Chondrocyte (in vitro differentiated cells): Measurements from ENCODE around the gene PTGES2. TPM values are rescaled to one million over a fixed set of nuclear protein-coding genes. Genes with fewer than 3 reads are reported as not detected.

Experiments
- DNase-seq: peaks from one replicate; pipeline ENCODE4 v3.0.0; 2021; ENCODE audit warnings: mixed read lengths, low spot score
- H3K27ac Mint-ChIP-seq: one replicate; pipeline ENCODE4 v1.8.0; 2021; ENCODE audit warnings: mild to moderate bottlenecking, moderate library complexity, mixed read lengths; ENCODE audit not compliant: unreplicated experiment
- H3K27me3 Mint-ChIP-seq: 2 replicates; pipeline ENCODE4 v1.8.0; 2021; ENCODE audit warnings: low read depth, mixed read lengths
- H3K36me3 Mint-ChIP-seq: 2 replicates; pipeline ENCODE4 v1.8.0; 2021; ENCODE audit warnings: low read depth, mixed read lengths
- H3K4me1 Mint-ChIP-seq: 2 replicates; pipeline ENCODE4 v1.8.0; 2021; ENCODE audit warnings: low read depth, mild to moderate bottlenecking, mixed read lengths
- H3K4me3 Mint-ChIP-seq: one replicate; pipeline ENCODE4 v1.8.0; 2021; ENCODE audit warnings: mild to moderate bottlenecking, moderate library complexity, mixed read lengths; ENCODE audit not compliant: unreplicated experiment
- H3K9me3 Mint-ChIP-seq: 2 replicates; pipeline ENCODE4 v1.8.0; 2021; ENCODE audit warnings: low read depth, mixed read lengths
- total RNA-seq: library from RNA; stranded (reverse); gene quantifications from 3 replicates; pipeline ENCODE4 v1.2.1, GENCODE V29; 2021
- TF ChIP-seq, protein P1 (sequence below): fragments of 200-600 bp; sonication (generic); IDR thresholded peaks from 2 replicates; pipeline ENCODE4 v1.5.0; 2021; ENCODE audit warnings: antibody characterized with exemption, mild to moderate bottlenecking, moderate library complexity

Gene PTGES2
- total RNA-seq, 1 donor from 2014 or later = 49.3 TPM

DNA sequence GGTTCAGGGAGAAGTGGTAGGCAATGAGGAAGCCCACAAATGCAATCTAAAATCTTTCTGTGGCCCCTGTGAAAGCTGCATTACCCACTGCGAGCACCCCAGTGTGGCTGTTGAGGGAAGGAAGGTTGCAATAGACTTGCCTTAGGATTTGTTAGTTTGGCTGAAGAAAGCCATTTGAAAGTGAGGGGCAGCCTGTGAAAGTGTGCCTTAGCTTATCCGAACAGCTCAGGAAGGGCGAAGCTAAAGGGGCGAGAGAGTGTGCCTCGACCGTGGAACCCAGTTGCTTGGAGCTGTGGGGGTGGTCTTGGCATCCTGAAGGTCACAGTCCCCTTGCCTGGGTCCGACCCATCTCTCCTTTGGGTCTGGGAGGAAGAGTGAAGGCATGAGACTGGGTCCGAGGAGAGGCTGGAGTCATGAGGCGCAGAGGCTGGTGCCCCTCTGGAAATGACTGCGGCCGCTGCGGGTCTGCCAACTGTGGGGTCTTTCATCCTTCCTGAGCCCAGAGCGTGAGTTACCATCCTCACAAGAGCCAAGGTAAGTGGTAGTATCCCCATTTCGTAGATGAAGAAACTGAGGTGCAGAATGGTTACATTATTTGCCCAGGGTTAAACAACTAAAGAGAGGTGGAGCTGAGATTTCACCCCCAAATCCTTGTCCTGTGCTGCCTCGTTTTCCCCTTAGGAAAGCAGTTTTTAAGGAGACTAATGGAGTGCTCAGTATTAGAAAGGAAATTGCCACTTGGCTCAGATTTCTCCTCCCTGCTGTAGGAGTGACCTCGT is 35.1 kb downstream of the PTGES2 start:
- TF ChIP-seq, protein P1, sequence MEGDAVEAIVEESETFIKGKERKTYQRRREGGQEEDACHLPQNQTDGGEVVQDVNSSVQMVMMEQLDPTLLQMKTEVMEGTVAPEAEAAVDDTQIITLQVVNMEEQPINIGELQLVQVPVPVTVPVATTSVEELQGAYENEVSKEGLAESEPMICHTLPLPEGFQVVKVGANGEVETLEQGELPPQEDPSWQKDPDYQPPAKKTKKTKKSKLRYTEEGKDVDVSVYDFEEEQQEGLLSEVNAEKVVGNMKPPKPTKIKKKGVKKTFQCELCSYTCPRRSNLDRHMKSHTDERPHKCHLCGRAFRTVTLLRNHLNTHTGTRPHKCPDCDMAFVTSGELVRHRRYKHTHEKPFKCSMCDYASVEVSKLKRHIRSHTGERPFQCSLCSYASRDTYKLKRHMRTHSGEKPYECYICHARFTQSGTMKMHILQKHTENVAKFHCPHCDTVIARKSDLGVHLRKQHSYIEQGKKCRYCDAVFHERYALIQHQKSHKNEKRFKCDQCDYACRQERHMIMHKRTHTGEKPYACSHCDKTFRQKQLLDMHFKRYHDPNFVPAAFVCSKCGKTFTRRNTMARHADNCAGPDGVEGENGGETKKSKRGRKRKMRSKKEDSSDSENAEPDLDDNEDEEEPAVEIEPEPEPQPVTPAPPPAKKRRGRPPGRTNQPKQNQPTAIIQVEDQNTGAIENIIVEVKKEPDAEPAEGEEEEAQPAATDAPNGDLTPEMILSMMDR = no peak
- DNase-seq = no peak
- Mint-ChIP-seq H3K36me3 (no peaks in the 10 kb centered on the region), H3K4me3 (no peak overlapping the region), H3K27me3 (no peaks in the 10 kb centered on the region), H3K4me1 (peaks cover 38% of the 10 kb centered on the region), H3K27ac (peak overlapping the region; percentile 99), H3K9me3 (no peaks in the 10 kb centered on the region)

DNA sequence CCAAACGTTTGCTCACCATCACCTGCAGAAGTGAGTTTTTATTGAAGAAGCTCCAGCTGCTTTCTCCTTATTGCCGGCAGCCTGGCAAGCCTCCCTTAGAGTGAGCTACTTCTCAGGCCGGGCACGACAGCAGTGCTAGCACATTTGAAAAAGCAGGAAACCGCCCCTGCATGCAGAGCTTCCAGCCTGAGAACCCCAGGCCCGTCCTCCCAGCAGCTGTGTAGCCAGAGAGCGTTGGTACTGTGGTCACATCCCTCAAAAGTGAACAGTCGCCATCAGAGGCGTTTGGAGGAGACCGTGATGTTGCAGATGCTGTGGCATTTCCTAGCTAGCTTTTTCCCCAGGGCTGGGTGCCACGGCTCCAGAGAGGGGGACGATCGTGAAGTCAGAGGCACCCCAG is 36.0 kb downstream of the PTGES2 start:
- Mint-ChIP-seq H3K9me3 (no peaks in the 10 kb centered on the region), H3K36me3 (no peaks in the 10 kb centered on the region), H3K27me3 (no peaks in the 10 kb centered on the region), H3K27ac (peak overlapping the region; percentile 71), H3K4me3 (peak overlapping the region; percentile 42), H3K4me1 (peaks cover 37% of the 10 kb centered on the region)
- DNase-seq = no peak
- TF ChIP-seq, protein P1 = no peak

DNA sequence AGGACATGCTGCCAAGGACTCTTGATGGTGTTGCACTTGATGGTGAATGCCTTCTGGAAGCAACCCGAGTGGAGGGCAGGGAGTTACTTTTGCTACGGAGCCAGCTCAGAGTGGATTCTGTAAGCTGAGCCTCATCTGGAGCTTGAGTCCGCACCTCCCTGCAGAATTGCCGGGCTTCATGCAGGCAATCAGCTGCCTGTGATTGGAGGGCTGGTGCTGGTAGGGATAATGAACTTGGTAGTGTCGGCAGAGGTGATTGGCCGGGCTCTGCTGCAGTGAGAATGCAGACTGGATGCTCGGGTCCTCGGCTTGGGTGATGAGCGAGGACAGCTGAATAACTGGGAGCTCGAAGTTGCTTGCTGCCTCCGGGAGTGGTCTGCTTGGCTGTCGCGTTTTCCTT is 36.4 kb downstream of the PTGES2 start:
- H3K27me3 Mint-ChIP-seq = no peaks in the 10 kb centered on the region
- peak overlapping the region; percentile 51 for H3K27ac Mint-ChIP-seq
- no peaks in the 10 kb centered on the region for H3K36me3 Mint-ChIP-seq
- H3K4me1 Mint-ChIP-seq = peaks cover 37% of the 10 kb centered on the region
- TF ChIP-seq, protein P1 = no peak
- H3K9me3 Mint-ChIP-seq = no peaks in the 10 kb centered on the region
- peak overlapping the region; percentile 4 for H3K4me3 Mint-ChIP-seq
- DNase-seq = no peak

DNA sequence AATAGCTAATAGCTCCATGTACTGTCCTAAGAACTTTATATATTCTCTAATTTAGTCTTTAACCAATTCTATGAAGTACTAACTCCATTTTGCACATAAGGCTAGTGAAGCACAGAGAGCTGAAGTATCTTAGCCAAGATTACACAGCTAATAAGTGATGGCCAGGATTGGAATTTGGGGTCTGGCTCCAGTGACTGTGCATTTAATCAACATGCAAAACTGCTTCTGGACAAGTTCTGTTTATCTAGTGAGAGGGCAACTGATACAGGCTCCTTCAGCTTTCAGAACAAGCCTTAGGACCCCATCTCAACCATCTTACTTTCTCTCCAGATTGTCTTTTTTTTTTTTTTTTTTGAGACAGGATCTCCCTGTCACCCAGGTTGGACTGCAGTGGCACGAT is 38.2 kb downstream of the PTGES2 start:
- no peak for DNase-seq
- H3K36me3 Mint-ChIP-seq = no peaks in the 10 kb centered on the region
- peaks cover 35% of the 10 kb centered on the region for H3K4me1 Mint-ChIP-seq
- no peaks in the 10 kb centered on the region for H3K27me3 Mint-ChIP-seq
- no peak overlapping the region for H3K27ac Mint-ChIP-seq
- TF ChIP-seq, protein P1 = no peak
- H3K4me3 Mint-ChIP-seq = no peak overlapping the region
- H3K9me3 Mint-ChIP-seq = no peaks in the 10 kb centered on the region

DNA sequence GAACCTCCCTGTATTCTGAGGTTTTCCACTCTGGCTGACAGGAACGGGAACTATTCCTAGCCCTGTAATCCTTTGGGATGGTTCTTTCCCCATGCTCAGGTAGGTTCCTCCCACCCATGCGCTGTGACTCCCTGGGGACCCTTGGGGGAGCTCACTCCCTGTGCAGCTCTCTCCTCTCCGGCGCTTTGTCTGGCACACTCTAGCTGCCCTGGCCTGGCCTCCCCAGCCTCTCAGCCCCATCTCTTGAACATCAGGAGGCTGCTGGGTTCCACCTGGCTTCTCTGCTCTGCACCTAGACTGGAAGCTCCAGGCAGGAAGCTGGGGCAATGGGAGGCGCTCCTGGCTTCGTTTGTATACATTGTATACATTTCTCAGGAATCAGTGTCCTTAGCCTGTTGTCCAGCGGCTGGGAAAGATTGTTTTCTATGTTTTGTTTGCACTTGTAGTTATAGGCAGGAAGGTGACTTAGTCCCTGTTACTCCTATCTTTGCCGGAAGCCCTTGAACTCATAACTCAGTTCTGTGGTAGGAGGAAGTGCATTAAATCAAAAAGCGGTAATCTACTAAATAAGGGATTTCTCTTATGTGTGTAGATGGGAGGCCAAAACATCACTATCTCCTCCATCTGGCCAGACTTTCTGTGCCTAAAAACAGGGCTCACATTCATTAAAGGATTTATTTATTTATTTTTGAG is 39.1 kb downstream of the PTGES2 start:
- peaks cover 31% of the 10 kb centered on the region for H3K4me1 Mint-ChIP-seq
- H3K36me3 Mint-ChIP-seq = no peaks in the 10 kb centered on the region
- H3K27ac Mint-ChIP-seq = no peak overlapping the region
- no peaks in the 10 kb centered on the region for H3K9me3 Mint-ChIP-seq
- TF ChIP-seq, protein P1 = no peak
- no peak for DNase-seq
- H3K27me3 Mint-ChIP-seq = no peaks in the 10 kb centered on the region
- no peak overlapping the region for H3K4me3 Mint-ChIP-seq
